Activated CD4-positive, alpha-beta T cell treated with anti-CD3 and anti-CD28 coated beads for 36 hours (primary cell): ENCODE measurements around the gene GTSE1. TPM values are rescaled to one million over a fixed set of nuclear protein-coding genes. Genes with fewer than 3 reads are reported as not detected.

Source experiments
- ATAC-seq: fragments of 200-7000 bp; cut with Tn5 transposase; one replicate; pipeline ENCODE4 v1.10.0; 2021; ENCODE audit warnings: mild to moderate bottlenecking, moderate library complexity
- CTCF ChIA-PET: fragments of 350-600 bp; sonication (Branson Sonifier 250); formaldehyde crosslinking; loops from one replicate; lab custom pipeline; 2021; ENCODE audit warnings: antibody characterized with exemption; lab: Charles Lee
- POLR2A ChIA-PET: fragments of 350-600 bp; sonication (Branson Sonifier 250); formaldehyde crosslinking; loops from one replicate; lab custom pipeline; 2021; ENCODE audit warnings: antibody characterized with exemption, inconsistent platforms; lab: Charles Lee
- DNase-seq: peaks from one replicate; pipeline ENCODE4 v3.0.0-alpha.2; 2020
- H3K27ac Mint-ChIP-seq: one replicate; pipeline ENCODE4 v1.8.0; 2021; ENCODE audit warnings: mixed read lengths
- H3K27me3 Mint-ChIP-seq: one replicate; pipeline ENCODE4 v1.8.0; 2021; ENCODE audit warnings: mixed read lengths
- H3K36me3 Mint-ChIP-seq: one replicate; pipeline ENCODE4 v1.8.0; 2021; ENCODE audit warnings: low read depth, mixed read lengths
- H3K4me1 Mint-ChIP-seq: one replicate; pipeline ENCODE4 v1.8.0; 2021; ENCODE audit warnings: mixed read lengths
- H3K4me3 Mint-ChIP-seq: one replicate; pipeline ENCODE4 v1.8.0; 2021; ENCODE audit warnings: mild to moderate bottlenecking, moderate library complexity, mixed read lengths
- H3K9me3 Mint-ChIP-seq: one replicate; pipeline ENCODE4 v1.8.0; 2021; ENCODE audit warnings: low read depth, mixed read lengths
- intact Hi-C, 2 experiments: fragments of 100-400 bp; cut with DNase I in 1 of 2; cut with micrococcal nuclease in 1 of 2; formaldehyde crosslinking; loops; one replicate each; pipeline versions ENCODE4 v1.14.2 to v1.15.1; 2022 to 2024; cut with DNase I, micrococcal nuclease
- total RNA-seq, 2 experiments: library from RNA; stranded (reverse); gene quantifications; one replicate each; pipeline ENCODE4 v1.2.3, GENCODE V29; 2021

Gene GTSE1
- 10 to 100 TPM; 39.9 to 42.4 TPM for total RNA-seq

- Mint-ChIP-seq H3K27me3 (peaks cover 4% of the 10 kb centered on the region), H3K36me3 (peaks cover 37% of the 10 kb centered on the region), H3K9me3 (no peaks in the 10 kb centered on the region), H3K4me3 (peak within 1 kb of the TSS; percentile 90), H3K27ac (peak within 1 kb of the TSS; percentile 93), H3K4me1 (peaks cover 35% of the 10 kb centered on the region)
- ChIA-PET POLR2A (interaction anchor here (1.7 kb wide), 2 partner anchors 46 to 147 kb away, joined by 5 to 7 read pairs; partner anchors contain the start of gene CDPF1), CTCF (interaction anchor here (1.0 to 1.5 kb wide), 3 partner anchors 47 to 175 kb away, joined by 3 to 7 read pairs (median 3); partner anchors contain the start of gene CDPF1)
- DNase-seq = peak; percentile 99
- intact Hi-C loops = loop anchor here (1.0 to 10.0 kb wide), 13 partner anchors 28 to 622 kb away; partner anchors contain the start of genes CDPF1 (in 2 of the 2), ATXN10 (in 1 of the 2), PPARA (in 1 of the 2) and TBC1D22A (in 1 of the 2)
- ATAC-seq = peak; percentile 99
Measured at GRCh38 chr22:46296257-46297150, at the start of gene GTSE1. TSS of gene GTSE1 (plus strand) at chr22:46296870. CDS start at chr22:46297401, 531 bp downstream.

GRCh38 chr22:46247443-46247975, 49.2 kb upstream of the GTSE1 start:
- Mint-ChIP-seq H3K9me3 (peaks cover 5% of the 10 kb centered on the region), H3K4me3 (no peak overlapping the region), H3K36me3 (peaks cover 1% of the 10 kb centered on the region), H3K4me1 (peaks cover 18% of the 10 kb centered on the region), H3K27ac (no peak overlapping the region), H3K27me3 (no peaks in the 10 kb centered on the region)
- intact Hi-C loops = no loop called here
- ATAC-seq (no peak), DNase-seq (no peak)
- CTCF ChIA-PET = interaction anchor here (0.6 to 1.3 kb wide), 2 partner anchors 20 to 126 kb away, joined by 3 read pairs; partner anchors contain the start of gene TTC38
- POLR2A ChIA-PET = interaction anchor here (0.9 kb wide), 1 partner anchor 99 kb away, joined by 4 read pairs; no protein-coding TSS in a partner anchor

GRCh38 chr22:46250035-46250782, 46.5 kb upstream of the GTSE1 start, which contains the start of gene CDPF1:
TSS of gene CDPF1 (minus strand) at chr22:46250293. CDS start at chr22:46248284, 2,009 bp downstream.
- ATAC-seq = peak; percentile 92
- CTCF ChIA-PET = interaction anchor here (0.6 to 2.1 kb wide), 7 partner anchors 40 to 531 kb away, joined by 3 to 7 read pairs (median 3); no protein-coding TSS in a partner anchor
- Mint-ChIP-seq H3K4me1 (peaks cover 25% of the 10 kb centered on the region), H3K27ac (peak within 1 kb of the TSS; percentile 80), H3K27me3 (no peaks in the 10 kb centered on the region), H3K9me3 (peaks cover 9% of the 10 kb centered on the region), H3K4me3 (peak within 1 kb of the TSS; percentile 79), H3K36me3 (peaks cover 4% of the 10 kb centered on the region)
- POLR2A ChIA-PET = interaction anchor here (0.6 to 1.6 kb wide), 2 partner anchors 46 to 489 kb away, joined by 3 to 7 read pairs; partner anchors contain the start of gene GTSE1
- intact Hi-C loops = loop anchor here (1.0 to 5.0 kb wide), 9 partner anchors 17 to 578 kb away; partner anchors contain the start of genes GTSE1 (in 2 of the 2), PPARA (in 2 of the 2), ATXN10 (in 1 of the 2) and TRMU (in 1 of the 2)
- DNase-seq = peak; percentile 96

GRCh38 chr22:46250783-46251125, 45.9 kb upstream of the GTSE1 start:
- ATAC-seq = no peak

GRCh38 chr22:46251266-46251665, 45.4 kb upstream of the GTSE1 start:
- Mint-ChIP-seq H3K9me3 (peaks cover 9% of the 10 kb centered on the region), H3K27me3 (no peaks in the 10 kb centered on the region), H3K4me3 (peak overlapping the region; percentile 79), H3K4me1 (peaks cover 25% of the 10 kb centered on the region), H3K36me3 (peaks cover 4% of the 10 kb centered on the region), H3K27ac (peak overlapping the region; percentile 80)
- intact Hi-C loops = loop anchor here (5.0 kb wide), 3 partner anchors 99 to 579 kb away; partner anchors contain the start of genes ATXN10 (in 1 of the 2) and PPARA (in 1 of the 2)
- ChIA-PET POLR2A (interaction anchor here (1.6 kb wide), 1 partner anchor 45 kb away, joined by 7 read pairs; the partner anchor contains the start of gene GTSE1), CTCF (no interaction called here)
- DNase-seq = no peak
- ATAC-seq = no peak

More at GRCh38 chr22:46250783-46251125, 45.9 kb upstream of the GTSE1 start:
- intact Hi-C loops = loop anchor here (1.0 to 5.0 kb wide), 9 partner anchors 17 to 578 kb away; partner anchors contain the start of genes GTSE1 (in 2 of the 2), PPARA (in 2 of the 2), ATXN10 (in 1 of the 2) and TRMU (in 1 of the 2)
- H3K27ac Mint-ChIP-seq = peak overlapping the region; percentile 80
- CTCF ChIA-PET = interaction anchor here (0.6 to 2.1 kb wide), 6 partner anchors 40 to 519 kb away, joined by 3 to 7 read pairs (median 3); no protein-coding TSS in a partner anchor
- peaks cover 4% of the 10 kb centered on the region for H3K36me3 Mint-ChIP-seq
- H3K4me3 Mint-ChIP-seq = peak overlapping the region; percentile 79
- DNase-seq = peak; percentile 34
- H3K9me3 Mint-ChIP-seq = peaks cover 9% of the 10 kb centered on the region
- no peaks in the 10 kb centered on the region for H3K27me3 Mint-ChIP-seq
- POLR2A ChIA-PET = interaction anchor here (0.6 to 1.6 kb wide), 2 partner anchors 45 to 488 kb away, joined by 3 to 7 read pairs; partner anchors contain the start of gene GTSE1
- H3K4me1 Mint-ChIP-seq = peaks cover 25% of the 10 kb centered on the region

GRCh38 chr22:46251816-46252380, 44.8 kb upstream of the GTSE1 start:
- POLR2A ChIA-PET = no interaction called here
- peaks cover 4% of the 10 kb centered on the region for H3K36me3 Mint-ChIP-seq
- CTCF ChIA-PET = interaction anchor here (0.6 to 0.8 kb wide), 2 partner anchors 101 to 246 kb away, joined by 3 to 4 read pairs; no protein-coding TSS in a partner anchor

GRCh38 chr22:46256358-46256958, 40.2 kb upstream of the GTSE1 start:
- intact Hi-C loops = no loop called here
- POLR2A ChIA-PET = no interaction called here
- Mint-ChIP-seq H3K36me3 (peaks cover 4% of the 10 kb centered on the region), H3K4me3 (no peak overlapping the region), H3K4me1 (peaks cover 15% of the 10 kb centered on the region), H3K9me3 (peaks cover 7% of the 10 kb centered on the region), H3K27ac (no peak overlapping the region), H3K27me3 (peaks cover 20% of the 10 kb centered on the region)
- no peak for ATAC-seq
- no peak for DNase-seq
- CTCF ChIA-PET = interaction anchor here (0.6 to 0.8 kb wide), 2 partner anchors 17 to 483 kb away, joined by 3 read pairs; no protein-coding TSS in a partner anchor

More at GRCh38 chr22:46251816-46252380, 44.8 kb upstream of the GTSE1 start:
- no peak for ATAC-seq
- Mint-ChIP-seq H3K27ac (peak overlapping the region; percentile 80), H3K9me3 (peaks cover 9% of the 10 kb centered on the region), H3K4me1 (peaks cover 25% of the 10 kb centered on the region), H3K4me3 (peak overlapping the region; percentile 79), H3K27me3 (no peaks in the 10 kb centered on the region)
- DNase-seq = no peak
- intact Hi-C loops = loop anchor here (5.0 kb wide), 3 partner anchors 100 to 580 kb away; partner anchors contain the start of genes ATXN10 (in 1 of the 2) and PPARA (in 1 of the 2)

GRCh38 chr22:46259374-46259773, 37.3 kb upstream of the GTSE1 start:
- Mint-ChIP-seq H3K27me3 (peaks cover 41% of the 10 kb centered on the region), H3K36me3 (no peaks in the 10 kb centered on the region), H3K9me3 (peaks cover under 1% of the 10 kb centered on the region), H3K27ac (no peak overlapping the region), H3K4me3 (no peak overlapping the region), H3K4me1 (peaks cover 6% of the 10 kb centered on the region)
- ChIA-PET CTCF (no interaction called here), POLR2A (no interaction called here)
- no peak for DNase-seq
- ATAC-seq = no peak
- intact Hi-C loops = no loop called here

GRCh38 chr22:46260038-46260437, 36.6 kb upstream of the GTSE1 start:
- ChIA-PET CTCF (no interaction called here), POLR2A (no interaction called here)
- ATAC-seq = no peak
- Mint-ChIP-seq H3K27me3 (peaks cover 45% of the 10 kb centered on the region), H3K27ac (no peak overlapping the region), H3K4me3 (no peak overlapping the region), H3K9me3 (no peaks in the 10 kb centered on the region), H3K4me1 (peaks cover 3% of the 10 kb centered on the region), H3K36me3 (no peaks in the 10 kb centered on the region)
- DNase-seq = no peak
- intact Hi-C loops = no loop called here
